GM12878 (cell line): Measurements from ENCODE around the gene TRPM3. TPM values are rescaled to one million over a fixed set of nuclear protein-coding genes. Genes with fewer than 3 reads are reported as not detected.

Experiments
- ATAC-seq: fragments of 200-7000 bp; cut with Tn5 transposase; 3 replicates; pipeline ENCODE4 v1.9.1; 2020; ENCODE audit warnings: mild to moderate bottlenecking, moderate library complexity
- BruUV-seq: library from RNA; stranded (reverse); fragments of 400-500 nt; replicated peaks from 2 replicates; lab custom pipeline; 2021; lab: Mats Ljungman, UMichigan
- CTCF ChIA-PET: fragments of 300-600 bp; sonication (Branson Sonifier 250); formaldehyde crosslinking; extraction: SDS; loops from one replicate; lab custom pipeline; 2021; ENCODE audit warnings: inconsistent platforms; lab: Yijun Ruan, JAX
- POLR2A ChIA-PET: fragments of 350-600 bp; formaldehyde crosslinking; extraction: SDS; loops from one replicate; lab custom pipeline; 2021; ENCODE audit warnings: inconsistent platforms; lab: Charles Lee
- RAD21 ChIA-PET: fragments of 300-600 bp; sonication (Branson Sonifier 250); formaldehyde crosslinking; loops from one replicate; lab custom pipeline; 2023; ENCODE audit warnings: antibody characterized with exemption; ENCODE audit not compliant: unreplicated experiment; lab: Charles Lee
- SMC1A ChIA-PET: fragments of 300-600 bp; sonication (Branson Sonifier 250); formaldehyde crosslinking; loops from one replicate; lab custom pipeline; 2023; ENCODE audit not compliant: unreplicated experiment, uncharacterized antibody; lab: Charles Lee
- DNase-seq: peaks from one replicate; pipeline ENCODE4 v3.0.0-alpha.2; 2011; ENCODE audit warnings: low read depth, low spot score
- FAIRE-seq: peaks from 3 replicates; lab custom pipeline; 2011; peaks lifted over from hg19 to GRCh38; lab: Jason Lieb, UNC
- H2AFZ ChIP-seq: 2 replicates; pipeline ENCODE4 v1.6.0; 2011; ENCODE audit warnings: low read depth, low read length, control low read depth; ENCODE audit not compliant: control insufficient read depth
- H3K27ac ChIP-seq: 2 replicates; pipeline ENCODE4 v1.5.1; 2011; ENCODE audit warnings: control low read depth; ENCODE audit not compliant: control insufficient read depth, insufficient read depth
- H3K27me3 ChIP-seq, 2 experiments: replicated peaks in 1 of 2; 2 replicates each; pipeline versions ENCODE4 v1.6.0 to v1.6.1; 2011; ENCODE audit warnings: low read length in 1 of 2; ENCODE audit not compliant: control insufficient read depth in 2 of 2, insufficient read depth in 2 of 2
- H3K36me3 ChIP-seq, 2 experiments: 2 replicates each; pipeline ENCODE4 v1.5.1; 2011; ENCODE audit warnings: low read length in 1 of 2; ENCODE audit not compliant: control insufficient read depth in 2 of 2, insufficient read depth in 2 of 2
- H3K4me1 ChIP-seq: 2 replicates; pipeline ENCODE4 v1.6.1; 2011; ENCODE audit warnings: mild to moderate bottlenecking, low read length, moderate library complexity, mixed read lengths; ENCODE audit not compliant: control insufficient read depth, insufficient read depth
- H3K4me2 ChIP-seq: 2 replicates; pipeline ENCODE4 v1.6.0; 2011; ENCODE audit warnings: control low read depth; ENCODE audit not compliant: control insufficient read depth, insufficient read depth
- H3K4me3 ChIP-seq: fragments of 200-600 bp; sonication (generic); 2 replicates; pipeline ENCODE4 v1.5.1; 2016
- H3K79me2 ChIP-seq: 2 replicates; pipeline ENCODE4 v1.6.0; 2011; ENCODE audit warnings: low read length; ENCODE audit not compliant: control insufficient read depth, insufficient read depth
- H3K9ac ChIP-seq: 2 replicates; pipeline ENCODE4 v1.8.0; 2011; ENCODE audit warnings: low read length, control low read depth, mixed read lengths; ENCODE audit not compliant: control insufficient read depth, insufficient read depth
- H3K9me3 ChIP-seq: replicated peaks from 3 replicates; pipeline ENCODE4 v1.5.1; 2011; ENCODE audit warnings: mild to moderate bottlenecking, low read length; ENCODE audit not compliant: control insufficient read depth, insufficient read depth
- H4K20me1 ChIP-seq: 2 replicates; pipeline ENCODE4 v1.6.0; 2011; ENCODE audit not compliant: control insufficient read depth, insufficient read depth
- BCL11A ChIP-seq: IDR thresholded peaks from 2 replicates; pipeline ENCODE4 v1.6.1; 2011; ENCODE audit warnings: low read depth, low read length
- BHLHE40 ChIP-seq, 2 experiments: fragments of 450-650 bp in 1 of 2; IDR thresholded peaks; 2 replicates each; pipeline ENCODE4 v1.6.1; 2011 to 2017; ENCODE audit warnings: low read depth in 2 of 2, borderline replicate concordance in 1 of 2, improper control_type of control experiment in 1 of 2, low read length in 1 of 2, mild to moderate bottlenecking in 1 of 2
- CHD1 ChIP-seq: IDR thresholded peaks from 2 replicates; pipeline ENCODE4 v1.6.1; 2012; ENCODE audit warnings: low read depth, low read length, improper control_type of control experiment
- E2F4 ChIP-seq: IDR thresholded peaks from 2 replicates; pipeline ENCODE4 v1.6.1; 2012; ENCODE audit warnings: low read depth, low read length, improper control_type of control experiment
- HCFC1 ChIP-seq: fragments of 150-350 bp; IDR thresholded peaks from 2 replicates; pipeline ENCODE4 v1.6.1; 2014; ENCODE audit warnings: low read length
- HSF1 ChIP-seq: fragments of 150-350 bp; IDR thresholded peaks from 2 replicates; pipeline ENCODE4 v1.6.1; 2014; ENCODE audit warnings: mild to moderate bottlenecking, low read depth, low read length
- IKZF2 ChIP-seq, 2 experiments: fragments of 450-650 bp; IDR thresholded peaks; 2 replicates each; pipeline ENCODE4 v1.6.1; 2017; ENCODE audit warnings: mild to moderate bottlenecking in 2 of 2, moderate library complexity in 2 of 2
- MEF2A ChIP-seq: IDR thresholded peaks from 2 replicates; pipeline ENCODE4 v1.6.1; 2011; ENCODE audit warnings: low read depth, mild to moderate bottlenecking, low read length, moderate library complexity; ENCODE audit not compliant: insufficient read depth
- NBN ChIP-seq: fragments of 450-650 bp; IDR thresholded peaks from 2 replicates; pipeline ENCODE4 v1.6.1; 2016
- SKIL ChIP-seq: fragments of 450-650 bp; IDR thresholded peaks from 2 replicates; pipeline ENCODE4 v1.6.1; 2017; ENCODE audit warnings: mild to moderate bottlenecking, low read depth, inconsistent platforms; ENCODE audit not compliant: poor library complexity, severe bottlenecking
- SMAD5 ChIP-seq: IDR thresholded peaks from 2 replicates; pipeline ENCODE4 v1.6.1; 2016; ENCODE audit warnings: antibody characterized with exemption, low read depth
- SMARCA5 ChIP-seq: fragments of 450-650 bp; IDR thresholded peaks from 2 replicates; pipeline ENCODE4 v1.6.1; 2017; ENCODE audit warnings: mild to moderate bottlenecking
- STAT3 ChIP-seq: IDR thresholded peaks from 2 replicates; pipeline ENCODE4 v1.6.1; 2011; ENCODE audit warnings: low read depth, low read length, improper control_type of control experiment
- ZBTB33 ChIP-seq: fragments of 450-650 bp; IDR thresholded peaks from 2 replicates; pipeline ENCODE4 v1.6.1; 2017; ENCODE audit warnings: mild to moderate bottlenecking
- WGBS: methylation state at CpG from one replicate; pipeline ENCODE4 v1.1.6; 2016; ENCODE audit warnings: low lambda C conversion rate; ENCODE audit not compliant: insufficient replicate concordance, insufficient coverage; ENCODE audit errors: missing lambda C conversion rate; 5-methylcytosine and 5-hydroxymethylcytosine counted together
- in situ Hi-C: fragments of 300-500 bp; cut with MboI; formaldehyde crosslinking; loops from 9 replicates; pipeline ENCODE4 v1.14.3; 2018; ENCODE audit warnings: mixed read lengths
- intact Hi-C: fragments of 100-400 bp; cut with micrococcal nuclease; formaldehyde crosslinking; loops from one replicate; pipeline ENCODE4 v1.14.2; 2022; ENCODE audit not compliant: unreplicated experiment
- polyA plus RNA-seq, 11 experiments: library from polyadenylated mRNA; depleted of rRNA in 4 of 11; unstranded in 6 of 11; stranded (reverse) in 5 of 11; fragments of >200 nt; fragmentation: Nextera tagmentation in 4 of 11; fragmentation: Illumina TruSeq in 1 of 11; extraction: Ambion mirVana in 4 of 11; extraction: Trizol in 1 of 11; gene quantifications; 1 replicate in 1 of 11; 2 replicates in 10 of 11; pipeline versions ENCODE4 v1.2.1 to v1.2.3, GENCODE V29; 2011 to 2016; ENCODE audit warnings: inconsistent platforms in 2 of 11, missing spikeins in 2 of 11, low read depth in 1 of 11
- total RNA-seq, 4 experiments: library from RNA; depleted of rRNA in 3 of 4; stranded (reverse); fragments of >200 nt in 3 of 4; fragmentation: Illumina TruSeq in 1 of 4; extraction: Trizol in 1 of 4; gene quantifications; 2 replicates each; pipeline versions ENCODE4 v1.2.1 to v1.2.3, GENCODE V29; 2013 to 2021

TRPM3 gene
- total and polyA plus RNA-seq, 10 of the 15 experiments (the other 5 are each of a cell fraction or from before 2014, with no cell fraction given), result not detected

- POLR2A ChIA-PET, result no interaction called here
- Histone ChIP-seq H3K9me3 (no peaks in the 10 kb centered on the region), H3K27me3 (no peaks in the 10 kb centered on the region), H3K79me2 (no peaks in the 10 kb centered on the region), H3K4me3 (no peak overlapping the region), H3K4me1 (no peaks in the 10 kb centered on the region), H3K9ac (no peak overlapping the region), H2AFZ (no peak overlapping the region), H3K4me2 (no peak overlapping the region), H4K20me1 (no peaks in the 10 kb centered on the region), H3K27ac (no peak overlapping the region), H3K36me3 (no peaks in the 10 kb centered on the region)
- SMC1A ChIA-PET, result interaction anchor here (1.0 kb wide), 1 partner anchor 8 kb away, joined by 3 read pairs; no protein-coding TSS in a partner anchor
- no peak for DNase-seq
- in situ Hi-C loops, result no loop called here
- CTCF ChIA-PET, result interaction anchor here (1.0 kb wide), 1 partner anchor 287 kb away, joined by 3 read pairs; no protein-coding TSS in a partner anchor
- intact Hi-C loops, result loop anchor here (10.0 kb wide), 1 partner anchor 283 kb away; no protein-coding TSS in a partner anchor
- no peak for FAIRE-seq
- BruUV-seq, result no TSS peak
- RAD21 ChIA-PET, result no interaction called here
- ATAC-seq, result no peak
- 0% methylated on average over 2 of the region's 2 CpGs for WGBS
- no peak for TF ChIP-seq E2F4
- no peak for TF ChIP-seq BCL11A
- no peak for TF ChIP-seq HCFC1
- no peak for TF ChIP-seq SMARCA5
- TF ChIP-seq SMAD5, result no peak
- no peak for TF ChIP-seq HSF1
- no peak for TF ChIP-seq IKZF2 (IDR thresholded peaks at IDR 0.05)
- no peak for TF ChIP-seq BHLHE40 (IDR thresholded peaks at IDR 0.05; ENCODE audit: borderline replicate concordance in 1 of 2, low read depth in 2 of 2, low read length in 1 of 2)
- TF ChIP-seq NBN, result no peak
- no peak for TF ChIP-seq ZBTB33
- no peak for TF ChIP-seq MEF2A
- no peak for TF ChIP-seq CHD1
- TF ChIP-seq SKIL, result no peak
- no peak for TF ChIP-seq STAT3
Measured at GRCh38 chr9:70927530-70927929, 193.9 kb downstream of the TRPM3 start.
